Ovary (tissue), 3 donors: ENCODE data around the gene CLCN6.

Experiments
- CTCF ChIP-seq, 3 donors: fragments of 450-650 bp in 2 of 3; fragments of 200-600 bp in 1 of 3; IDR thresholded peaks; one replicate each; pipeline versions ENCODE4 v1.5.1 to v1.8.0; 2016 to 2022; ENCODE audit warnings: antibody characterized with exemption in 3 of 3, mild to moderate bottlenecking in 1 of 3
- EP300 ChIP-seq: sonication (generic); formaldehyde crosslinking; IDR thresholded peaks from one replicate; pipeline ENCODE4 v1.6.1; 2017; ENCODE audit warnings: antibody characterized with exemption
- POLR2A ChIP-seq: fragments of 450-650 bp; IDR thresholded peaks from one replicate; pipeline ENCODE4 v1.6.1; 2017; ENCODE audit warnings: antibody characterized with exemption, mild to moderate bottlenecking, moderate library complexity
- donor health status: DM: no; HTN: no; CAD: no.

GRCh38 chr1:11886986-11887665 lies 81.1 kb downstream of the CLCN6 start:
- TF ChIP-seq POLR2A = no peak
- TF ChIP-seq EP300 = no peak
- TF ChIP-seq CTCF (IDR thresholded peaks at IDR 0.05) = no peak
